ENCODE results near the gene PYURF.
A peak's percentile ranks its signal among the peaks of the same experiment; 100 is the strongest.
"Not testable (repeated sequence)": the region's sequence is repeated elsewhere in the genome, so short reads cannot be mapped to it uniquely, and the experiment has no call there.

Gene PYURF

GRCh38 chr4:88523325-88524129 lies at the start of gene PYURF:
Gene PYURF, minus strand, starts transcription at chr4:88523776. Its CDS starts 76 bp downstream, at chr4:88523700.
- H3K4me3 ChIP-seq (ENCODE audit: low read length), result peak within 1 kb of the TSS; percentile 92
- peak; percentile 72 for DNase-seq (ENCODE audit: low read depth)
- TF ChIP-seq CTCF (conservative IDR thresholded peaks at IDR 0.05; ENCODE audit: low read depth, low read length), result no peak

GRCh38 chr4:88570001-88570400 lies 46.4 kb upstream of the PYURF start:
- TF ChIP-seq CTCF (conservative IDR thresholded peaks at IDR 0.05; ENCODE audit: low read depth, low read length), result no peak
- H3K4me3 ChIP-seq (ENCODE audit: low read length), result no peak overlapping the region

GRCh38 chr4:88567591-88567990 lies 44.0 kb upstream of the PYURF start:
- DNase-seq (ENCODE audit: low read depth), result no peak
- TF ChIP-seq CTCF (conservative IDR thresholded peaks at IDR 0.05; ENCODE audit: low read depth, low read length), result no peak

More at GRCh38 chr4:88570001-88570400, 46.4 kb upstream of the PYURF start:
- no peak for DNase-seq (ENCODE audit: low read depth)

GRCh38 chr4:88549815-88550214 lies 26.2 kb upstream of the PYURF start:
- no peak for DNase-seq (ENCODE audit: low read depth)
- no peak for TF ChIP-seq CTCF (conservative IDR thresholded peaks at IDR 0.05; ENCODE audit: low read depth, low read length)
- H3K4me3 ChIP-seq (ENCODE audit: low read length), result no peak overlapping the region

More at GRCh38 chr4:88567591-88567990, 44.0 kb upstream of the PYURF start:
- no peak overlapping the region for H3K4me3 ChIP-seq (ENCODE audit: low read length)

GRCh38 chr4:88539322-88540068 lies 15.9 kb upstream of the PYURF start:
- not testable (repeated sequence) for DNase-seq (ENCODE audit: low read depth); H3K4me3 ChIP-seq (ENCODE audit: low read length)
- TF ChIP-seq CTCF (conservative IDR thresholded peaks at IDR 0.05; ENCODE audit: low read depth, low read length), result peak; percentile 66

- no peak for TF ChIP-seq CTCF (conservative IDR thresholded peaks at IDR 0.05; ENCODE audit: low read depth, low read length)
- H3K4me3 ChIP-seq (ENCODE audit: low read length), result no peak overlapping the region
- no peak for DNase-seq (ENCODE audit: low read depth)
These were observed 14.1 kb upstream of the PYURF start for GRCh38 chr4:88537709-88538108.

All from retinal pigment epithelial cell (primary cell).